HEK293 (cell line): ENCODE data around the gene AMY2B.
A peak's percentile ranks its signal among the peaks of the same experiment; 100 is the strongest.

Experiments used
- CTCF ChIP-seq: fragments of 450-650 bp; formaldehyde crosslinking; IDR thresholded peaks from 2 replicates; pipeline ENCODE4 v1.5.1; 2016; ENCODE audit warnings: missing biosample characterization, missing genetic modification characterization
- GLIS2 ChIP-seq: fragments of 450-650 bp; formaldehyde crosslinking; IDR thresholded peaks from 2 replicates; pipeline ENCODE4 v1.5.1; 2016; ENCODE audit warnings: missing biosample characterization, missing genetic modification characterization
- KLF1 ChIP-seq: fragments of 450-650 bp; formaldehyde crosslinking; IDR thresholded peaks from 2 replicates; pipeline ENCODE4 v1.5.1; 2016; ENCODE audit warnings: missing biosample characterization, missing genetic modification characterization
- ZNF830 ChIP-seq: fragments of 450-650 bp; IDR thresholded peaks from 2 replicates; pipeline ENCODE4 v1.5.0; 2018; ENCODE audit warnings: missing biosample characterization, missing genetic modification characterization, low read depth, mild to moderate bottlenecking, moderate library complexity

GRCh38 chr1:103525607-103526507 is 45.5 kb upstream of the AMY2B start, which contains the start of gene RNPC3:
- peak; percentile 32; the same call in 1 of the 2 replicates for TF ChIP-seq CTCF (tag by site-specific recombination)
- TF ChIP-seq KLF1, result no peak
- no peak for TF ChIP-seq ZNF830 (tag by site-specific recombination)
- TF ChIP-seq GLIS2, result no peak
